A673 (cell line): Measurements from ENCODE around the gene STYXL2. TPM values are rescaled to one million over a fixed set of nuclear protein-coding genes. Genes with fewer than 3 reads are reported as not detected.

Experiments
- BruUV-seq: library from RNA; stranded (reverse); fragments of 400-500 nt; replicated peaks from 2 replicates; lab custom pipeline; 2021; lab: Mats Ljungman, UMichigan
- CTCF ChIA-PET: fragments of 300-600 bp; sonication (Branson Sonifier 250); formaldehyde crosslinking; loops from one replicate; lab custom pipeline; 2022; ENCODE audit warnings: antibody characterized with exemption; lab: Charles Lee
- POLR2A ChIA-PET: fragments of 300-600 bp; sonication (Branson Sonifier 250); formaldehyde crosslinking; loops from one replicate; lab custom pipeline; 2022; ENCODE audit warnings: antibody characterized with exemption; ENCODE audit not compliant: low non-redundant PET; lab: Charles Lee
- DNase-seq: peaks from one replicate; pipeline ENCODE4 v3.0.0-alpha.2; 2015; ENCODE audit warnings: low spot score
- H3K27ac ChIP-seq: fragments of 200-600 bp; sonication (generic); 2 replicates; pipeline ENCODE4 v1.5.1; 2016; ENCODE audit warnings: mixed run types, low read depth, mild to moderate bottlenecking, mixed read lengths, antibody characterized with exemption, low read length; ENCODE audit not compliant: poor library complexity, severe bottlenecking
- H3K27me3 ChIP-seq: fragments of 200-600 bp; sonication (generic); replicated peaks from 2 replicates; pipeline ENCODE4 v1.6.1; 2017; ENCODE audit warnings: mixed run types, low read depth, mild to moderate bottlenecking, mixed read lengths, antibody characterized with exemption, low read length; ENCODE audit not compliant: insufficient read depth, poor library complexity
- H3K36me3 ChIP-seq: fragments of 200-600 bp; sonication (generic); 2 replicates; pipeline ENCODE4 v1.6.1; 2016; ENCODE audit warnings: mixed run types, mild to moderate bottlenecking, mixed read lengths, antibody characterized with exemption, low read length; ENCODE audit not compliant: insufficient read depth, poor library complexity, severe bottlenecking
- H3K4me1 ChIP-seq: fragments of 200-600 bp; sonication (generic); 2 replicates; pipeline ENCODE4 v1.6.1; 2017; ENCODE audit warnings: mixed run types, mild to moderate bottlenecking, mixed read lengths, antibody characterized with exemption, low read length; ENCODE audit not compliant: insufficient read depth, poor library complexity, severe bottlenecking
- H3K4me3 ChIP-seq: fragments of 200-600 bp; sonication (generic); 2 replicates; pipeline ENCODE4 v1.5.1; 2016; ENCODE audit warnings: low read depth, mixed run types, mild to moderate bottlenecking, mixed read lengths, low read length; ENCODE audit not compliant: poor library complexity, severe bottlenecking
- H3K9me3 ChIP-seq: fragments of 200-600 bp; sonication (generic); 2 replicates; pipeline ENCODE4 v1.6.1; 2016; ENCODE audit warnings: mixed run types, low read depth, mild to moderate bottlenecking, mixed read lengths, antibody characterized with exemption, low read length; ENCODE audit not compliant: poor library complexity, severe bottlenecking
- EZH2 ChIP-seq: fragments of 200-600 bp; sonication (generic); IDR thresholded peaks from 2 replicates; pipeline ENCODE4 v1.6.1; 2017; ENCODE audit warnings: borderline replicate concordance, low read depth, mild to moderate bottlenecking, mixed read lengths, antibody characterized with exemption, low read length; ENCODE audit not compliant: poor library complexity, severe bottlenecking
- intact Hi-C: fragments of 100-400 bp; cut with micrococcal nuclease; formaldehyde crosslinking; loops from one replicate; pipeline ENCODE4 v1.10.0; 2022; ENCODE audit not compliant: unreplicated experiment
- total RNA-seq: library from RNA; stranded (reverse); gene quantifications from 2 replicates; pipeline ENCODE4 v1.2.3, GENCODE V29; 2021
- TF ChIP-seq, protein P1 (sequence below): fragments of 300-800, 200-600 bp; sonication (generic); conservative IDR thresholded peaks from 2 replicates; pipeline ENCODE4 v1.5.1; 2017; ENCODE audit warnings: low read depth, mild to moderate bottlenecking, antibody characterized with exemption, low read length, moderate library complexity, mixed read lengths

The STYXL2 gene
- total RNA-seq, 1 experiment from 2014 or later, result not detected

DNA sequence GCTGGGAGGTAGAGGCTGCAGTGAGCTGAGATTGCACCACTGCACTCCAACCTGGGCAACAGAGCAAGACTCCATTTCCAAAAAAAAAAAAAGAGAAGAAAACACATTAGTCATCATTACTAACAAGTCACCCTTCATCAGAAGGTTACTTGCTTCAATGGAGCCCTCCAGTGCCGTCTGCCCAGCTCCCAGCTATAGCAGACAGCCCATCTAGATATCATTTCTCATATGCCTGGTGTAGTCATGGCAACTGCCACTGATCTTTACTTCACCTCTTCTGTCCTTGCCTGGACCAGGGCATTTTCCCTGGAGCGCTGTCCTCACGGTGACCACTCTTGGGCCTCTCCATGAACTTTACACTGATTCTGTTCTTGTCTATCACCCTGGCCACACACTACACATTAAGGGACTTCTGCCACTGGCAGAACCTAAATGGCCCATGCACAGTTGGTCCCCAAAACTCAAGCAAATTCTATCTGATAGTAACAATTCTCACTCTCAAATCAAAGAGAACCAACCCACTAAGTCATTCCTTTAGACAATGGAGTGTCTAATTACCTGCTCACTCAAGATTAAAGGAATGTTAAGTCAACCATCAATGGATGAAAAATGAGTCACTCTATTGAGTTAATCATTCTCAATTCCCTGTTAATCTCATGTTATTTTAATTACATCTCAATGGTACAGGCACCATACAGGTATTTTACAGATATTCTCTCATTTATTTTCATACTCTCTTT is 16.6 kb upstream of the STYXL2 start:
- Histone ChIP-seq H3K4me3 (no peak overlapping the region), H3K9me3 (no peaks in the 10 kb centered on the region), H3K4me1 (no peaks in the 10 kb centered on the region), H3K27ac (no peak overlapping the region), H3K36me3 (no peaks in the 10 kb centered on the region), H3K27me3 (peaks cover 12% of the 10 kb centered on the region)
- ChIA-PET CTCF (interaction anchor here (0.7 kb wide), 1 partner anchor 361 kb away, joined by 3 read pairs; no protein-coding TSS in a partner anchor), POLR2A (no interaction called here)
- BruUV-seq, result no TSS peak
- no peak for DNase-seq
- intact Hi-C loops, result no loop called here
- TF ChIP-seq EZH2, result no peak
- TF ChIP-seq, protein P1, sequence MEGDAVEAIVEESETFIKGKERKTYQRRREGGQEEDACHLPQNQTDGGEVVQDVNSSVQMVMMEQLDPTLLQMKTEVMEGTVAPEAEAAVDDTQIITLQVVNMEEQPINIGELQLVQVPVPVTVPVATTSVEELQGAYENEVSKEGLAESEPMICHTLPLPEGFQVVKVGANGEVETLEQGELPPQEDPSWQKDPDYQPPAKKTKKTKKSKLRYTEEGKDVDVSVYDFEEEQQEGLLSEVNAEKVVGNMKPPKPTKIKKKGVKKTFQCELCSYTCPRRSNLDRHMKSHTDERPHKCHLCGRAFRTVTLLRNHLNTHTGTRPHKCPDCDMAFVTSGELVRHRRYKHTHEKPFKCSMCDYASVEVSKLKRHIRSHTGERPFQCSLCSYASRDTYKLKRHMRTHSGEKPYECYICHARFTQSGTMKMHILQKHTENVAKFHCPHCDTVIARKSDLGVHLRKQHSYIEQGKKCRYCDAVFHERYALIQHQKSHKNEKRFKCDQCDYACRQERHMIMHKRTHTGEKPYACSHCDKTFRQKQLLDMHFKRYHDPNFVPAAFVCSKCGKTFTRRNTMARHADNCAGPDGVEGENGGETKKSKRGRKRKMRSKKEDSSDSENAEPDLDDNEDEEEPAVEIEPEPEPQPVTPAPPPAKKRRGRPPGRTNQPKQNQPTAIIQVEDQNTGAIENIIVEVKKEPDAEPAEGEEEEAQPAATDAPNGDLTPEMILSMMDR, result no peak

DNA sequence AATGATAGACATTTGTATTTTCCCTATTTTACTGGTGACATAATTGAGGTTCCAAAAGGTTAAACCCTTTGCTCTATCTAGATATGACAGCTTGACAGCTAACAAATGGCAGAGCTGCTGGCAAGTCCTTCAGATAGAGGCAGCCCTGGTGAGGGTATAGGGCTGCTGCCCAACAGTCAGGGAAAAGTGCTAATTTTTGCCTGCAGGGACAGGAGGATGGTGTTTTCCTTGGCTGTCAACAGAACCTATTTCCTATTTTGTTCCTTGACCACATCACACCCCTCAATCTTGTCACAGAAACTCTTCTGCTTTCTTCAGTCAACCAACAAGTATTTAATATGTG is 16.0 kb upstream of the STYXL2 start:
- Histone ChIP-seq H3K4me3 (no peak overlapping the region), H3K36me3 (no peaks in the 10 kb centered on the region), H3K27me3 (peaks cover 12% of the 10 kb centered on the region), H3K4me1 (no peaks in the 10 kb centered on the region), H3K27ac (no peak overlapping the region), H3K9me3 (no peaks in the 10 kb centered on the region)
- BruUV-seq, result no TSS peak
- intact Hi-C loops, result no loop called here
- CTCF ChIA-PET, result no interaction called here
- DNase-seq, result no peak
- POLR2A ChIA-PET, result no interaction called here
- no peak for TF ChIP-seq EZH2
- TF ChIP-seq, protein P1, result no peak

DNA sequence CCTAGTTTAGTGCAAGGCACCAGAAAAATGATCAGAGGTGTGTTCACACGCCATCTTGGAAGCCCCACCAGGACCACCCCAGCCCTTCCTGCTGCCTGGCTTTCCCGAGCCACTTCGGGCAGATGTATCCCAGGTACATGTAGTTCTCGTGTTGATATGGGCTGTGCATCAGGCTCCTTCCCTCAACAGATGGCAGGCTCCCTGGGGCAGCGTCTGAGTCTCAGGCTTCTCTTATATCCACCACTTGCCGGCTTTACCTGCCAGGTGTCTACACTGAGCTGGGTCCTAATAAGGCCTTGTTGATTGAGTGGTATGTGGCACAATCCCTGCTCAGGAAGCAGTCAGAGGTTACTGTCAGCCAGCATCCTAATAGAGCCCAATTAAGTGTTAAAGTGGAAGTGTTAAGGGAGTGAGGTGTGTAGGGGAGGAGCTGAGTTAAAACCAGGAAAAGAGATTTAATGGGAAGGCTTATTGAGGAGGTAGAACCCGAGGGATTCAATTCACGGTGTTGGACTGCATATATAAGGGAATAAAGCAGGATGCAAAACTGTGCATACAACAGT is 12.2 kb upstream of the STYXL2 start:
- H3K27ac ChIP-seq, result no peak overlapping the region
- peaks cover 15% of the 10 kb centered on the region for H3K27me3 ChIP-seq
- no peaks in the 10 kb centered on the region for H3K4me1 ChIP-seq
- no peak overlapping the region for H3K4me3 ChIP-seq
- H3K9me3 ChIP-seq, result no peaks in the 10 kb centered on the region
- POLR2A ChIA-PET, result no interaction called here
- intact Hi-C loops, result loop anchor here (5.0 kb wide), 1 partner anchor 446 kb away; no protein-coding TSS in a partner anchor
- DNase-seq, result no peak
- CTCF ChIA-PET, result no interaction called here
- no peaks in the 10 kb centered on the region for H3K36me3 ChIP-seq
- no TSS peak for BruUV-seq
- TF ChIP-seq, protein P1, result no peak
- no peak for TF ChIP-seq EZH2
